GM21390 (cell line): ENCODE data around the gene GSTM1.
"Not testable (repeated sequence)": the region's sequence is repeated elsewhere in the genome, so short reads cannot be mapped to it uniquely, and the experiment has no call there.

Experiments
- ATAC-seq: cut with Tn5 transposase; IDR thresholded peaks from one replicate; pipeline ENCODE4 v1.9.1; 2021; ENCODE audit not compliant: unreplicated experiment

Gene GSTM1

DNA sequence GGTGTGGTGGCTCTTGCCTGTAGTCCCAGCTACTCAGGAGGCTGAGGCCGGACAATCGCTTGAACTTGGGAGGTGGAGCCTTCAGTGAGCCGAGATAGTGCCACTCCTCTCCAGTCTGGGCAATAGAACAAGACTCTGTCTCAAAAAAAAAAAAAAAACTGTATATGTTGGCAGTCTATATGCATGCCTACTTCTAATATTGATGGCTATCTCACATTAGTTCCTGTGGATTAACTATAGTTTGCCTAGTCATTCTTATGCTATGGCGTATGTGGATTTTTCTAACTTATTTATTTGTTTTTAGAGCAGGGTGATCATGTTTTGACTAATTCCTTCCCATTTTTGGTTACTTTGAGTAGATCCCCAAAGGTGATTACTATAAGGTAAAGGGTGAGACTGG, 9.4 kb downstream of the GSTM1 start:
- ATAC-seq = no peak

DNA sequence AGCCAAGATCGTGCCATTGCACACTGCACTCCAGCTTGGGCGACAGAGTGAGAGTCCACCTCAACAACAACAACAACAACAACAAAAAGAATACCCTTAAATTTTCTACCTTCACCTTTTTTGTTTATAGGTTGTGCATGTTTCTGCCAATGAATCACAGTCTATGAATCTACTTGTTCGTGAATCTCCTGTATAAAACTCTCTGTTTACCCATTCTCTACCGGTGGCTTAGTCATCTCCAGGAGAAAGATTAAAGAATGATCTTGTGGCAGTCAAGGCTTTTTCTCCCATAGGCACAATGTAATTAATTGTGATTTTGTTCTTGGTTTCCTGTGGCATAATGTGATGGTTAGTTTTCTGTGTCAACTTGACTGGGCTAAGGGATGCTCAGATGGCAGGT, 10.2 kb downstream of the GSTM1 start:
- ATAC-seq = not testable (repeated sequence)

DNA sequence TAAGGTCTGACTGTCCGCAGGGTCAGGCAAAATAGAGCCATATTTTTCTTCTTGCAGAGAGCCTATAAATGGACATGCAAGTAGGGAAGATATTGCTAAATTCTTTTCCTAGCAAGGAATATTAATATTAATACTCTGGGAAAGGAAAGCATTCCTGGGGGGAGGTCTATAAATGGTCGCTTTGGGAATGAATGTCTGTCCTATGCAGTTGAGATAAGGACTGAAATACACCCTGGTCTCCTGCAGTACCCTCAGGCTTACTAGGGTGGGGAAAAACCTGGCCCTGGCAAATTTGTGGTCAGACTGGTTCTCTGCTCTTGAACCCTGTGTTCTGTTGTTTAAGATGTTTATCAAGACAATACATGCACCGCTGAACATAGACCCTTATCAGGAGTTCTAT, 15.3 kb downstream of the GSTM1 start:
- ATAC-seq = not testable (repeated sequence)

DNA sequence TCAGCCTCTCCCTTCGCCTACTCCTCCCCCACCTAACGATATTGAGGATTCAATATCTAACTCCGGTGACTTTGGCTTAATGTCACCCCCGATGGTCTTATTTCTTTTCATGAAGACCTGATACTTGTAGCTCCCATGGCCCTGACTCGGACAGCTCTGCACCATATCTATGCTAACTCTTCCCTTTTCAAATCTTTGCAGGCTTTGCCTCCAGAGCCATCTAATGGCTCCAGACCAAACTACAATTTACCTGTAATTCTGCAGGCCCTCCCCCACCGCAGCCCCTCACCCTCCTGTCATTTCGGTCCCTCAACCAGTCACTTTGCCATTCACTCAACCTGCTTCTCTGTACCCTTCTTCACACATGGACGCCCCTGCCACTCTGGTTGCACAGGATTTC, 16.6 kb downstream of the GSTM1 start:
- ATAC-seq = no peak

DNA sequence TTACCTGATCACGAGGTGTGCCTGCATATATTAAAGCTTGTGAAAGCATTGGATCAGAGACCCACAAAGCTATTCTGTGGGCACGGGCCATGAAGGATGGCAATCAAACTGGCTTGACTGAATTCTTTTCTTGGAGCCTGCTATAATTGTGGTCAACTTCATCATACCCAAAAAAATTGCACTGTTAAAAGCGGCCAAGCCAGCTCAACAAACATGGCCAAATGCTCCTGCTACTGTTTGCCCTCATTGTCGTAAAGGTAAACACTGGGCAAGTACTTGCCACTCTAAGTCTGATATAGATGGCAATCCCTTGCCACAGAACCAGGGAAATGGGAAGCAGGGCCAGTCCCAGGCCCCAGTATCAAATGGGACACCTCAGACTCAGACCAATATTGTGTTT, 17.8 kb downstream of the GSTM1 start:
- no peak for ATAC-seq

DNA sequence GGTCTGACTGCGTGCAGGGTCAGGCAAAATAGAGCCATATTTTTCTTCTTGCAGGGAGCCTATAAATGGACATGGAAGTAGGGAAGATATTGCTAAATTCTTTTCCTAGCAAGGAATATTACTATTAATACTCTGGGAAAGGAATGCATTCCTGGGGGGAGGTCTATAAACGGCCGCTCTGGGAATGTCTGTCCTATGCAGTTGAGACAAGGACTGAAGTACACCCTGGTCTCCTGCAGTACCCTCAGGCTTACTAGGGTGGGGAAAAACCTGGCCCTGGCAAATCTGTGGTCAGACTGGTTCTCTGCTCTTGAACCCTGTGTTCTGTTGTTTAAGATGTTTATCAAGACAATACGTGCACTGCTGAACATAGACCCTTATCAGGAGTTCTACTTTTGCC, 21.3 kb downstream of the GSTM1 start:
- not testable (repeated sequence) for ATAC-seq

DNA sequence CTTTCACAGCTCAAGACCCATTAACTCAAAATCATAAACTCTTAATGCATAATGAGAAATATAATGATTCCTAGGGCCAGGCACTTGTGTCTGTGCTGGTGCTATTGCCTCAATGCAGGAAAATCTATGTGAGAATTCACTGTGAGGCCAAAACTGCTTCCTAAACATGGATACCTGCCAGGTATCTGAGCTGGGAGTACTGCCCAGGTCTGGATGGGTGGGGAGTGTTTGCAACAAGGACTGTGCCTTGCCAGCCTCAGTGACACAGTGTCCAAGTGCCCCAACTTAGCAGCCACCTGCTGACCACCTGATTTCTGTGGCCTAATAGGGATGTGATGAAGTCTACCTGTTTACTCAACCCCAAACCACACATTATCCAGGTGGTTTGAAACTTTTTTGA, 22.2 kb downstream of the GSTM1 start:
- not testable (repeated sequence) for ATAC-seq

DNA sequence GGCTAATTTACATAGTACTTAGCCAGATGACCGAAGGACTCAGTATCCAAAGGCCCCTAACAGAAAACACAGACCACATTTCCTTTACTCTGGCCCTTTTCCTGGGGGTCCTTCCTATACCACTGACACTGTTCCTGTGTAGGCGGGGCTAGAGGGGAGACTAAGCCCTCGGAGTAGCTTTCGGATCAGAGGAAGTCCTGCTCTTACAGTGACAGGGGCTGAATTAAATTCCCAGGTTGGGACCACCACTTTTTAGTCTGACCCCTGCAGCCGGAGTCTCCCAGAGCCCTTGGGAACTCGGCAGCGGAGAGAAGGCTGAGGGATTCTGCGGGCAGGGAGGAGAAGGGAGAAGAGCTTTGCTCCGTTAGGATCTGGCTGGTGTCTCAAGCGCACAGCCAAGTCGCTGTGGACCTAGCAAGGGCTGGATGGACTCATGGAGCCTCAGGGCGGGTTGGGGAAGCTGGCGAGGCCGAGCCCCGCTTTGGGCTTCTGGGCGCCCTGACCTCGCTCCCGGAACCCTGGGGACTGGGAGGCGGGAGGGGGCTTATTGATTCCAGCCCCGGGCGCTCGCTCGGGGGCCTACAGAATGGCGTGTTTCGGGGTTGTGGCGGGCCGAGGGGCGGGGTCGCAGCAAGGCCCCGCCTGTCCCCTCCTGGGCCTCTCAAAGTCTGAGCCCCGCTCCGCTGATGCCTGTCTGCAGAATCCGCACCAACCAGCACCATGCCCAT, 24.1 kb downstream of the GSTM1 start, which contains the start of gene GSTM5:
Gene GSTM5 (plus strand): TSS at position 659 of the 728 bp plus-strand sequence. CDS start 62 bp downstream, at position 721.
- not testable (repeated sequence) for ATAC-seq

DNA sequence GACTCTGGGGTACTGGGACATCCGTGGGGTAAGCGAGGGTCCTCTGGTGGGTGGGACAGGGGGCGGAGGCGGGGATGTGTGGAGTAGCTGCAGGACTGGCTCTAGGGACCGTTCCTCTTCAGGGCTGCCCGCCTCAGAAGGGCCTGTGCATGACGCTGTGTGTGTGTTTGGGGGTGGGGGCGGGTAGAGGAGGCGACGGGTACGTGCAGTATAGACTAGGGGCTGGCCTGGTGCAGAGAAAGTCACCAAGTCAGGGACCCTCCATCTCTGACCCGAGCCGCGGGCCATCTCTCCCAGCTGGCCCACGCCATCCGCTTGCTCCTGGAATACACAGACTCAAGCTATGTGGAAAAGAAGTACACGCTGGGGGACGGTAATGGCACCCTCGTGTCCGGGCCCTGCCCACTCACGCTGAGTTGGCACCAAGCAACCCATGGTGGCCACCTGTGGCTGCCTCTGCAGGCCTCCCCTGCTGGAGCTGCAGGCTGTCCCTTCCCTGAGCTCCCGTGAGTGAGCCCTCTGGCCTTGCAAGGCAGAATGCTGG, 24.8 kb downstream of the GSTM1 start:
- no peak for ATAC-seq

DNA sequence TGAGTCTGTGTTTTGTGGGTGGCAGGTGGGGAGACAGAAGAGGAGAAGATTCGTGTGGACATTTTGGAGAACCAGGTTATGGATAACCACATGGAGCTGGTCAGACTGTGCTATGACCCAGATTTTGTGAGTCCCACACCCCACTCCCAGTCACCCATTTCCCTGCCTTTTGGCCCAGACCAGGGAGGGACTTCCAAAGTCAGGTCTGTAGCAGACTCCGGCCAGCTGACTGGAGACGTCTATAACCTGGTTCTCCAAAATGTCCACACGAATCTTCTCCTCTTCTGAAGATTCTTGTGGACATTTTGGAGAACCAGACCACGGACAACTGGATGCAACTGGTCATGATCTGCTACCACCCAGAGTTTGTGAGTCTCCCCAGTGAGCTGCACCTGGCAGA, 26.0 kb downstream of the GSTM1 start:
- no peak for ATAC-seq

DNA sequence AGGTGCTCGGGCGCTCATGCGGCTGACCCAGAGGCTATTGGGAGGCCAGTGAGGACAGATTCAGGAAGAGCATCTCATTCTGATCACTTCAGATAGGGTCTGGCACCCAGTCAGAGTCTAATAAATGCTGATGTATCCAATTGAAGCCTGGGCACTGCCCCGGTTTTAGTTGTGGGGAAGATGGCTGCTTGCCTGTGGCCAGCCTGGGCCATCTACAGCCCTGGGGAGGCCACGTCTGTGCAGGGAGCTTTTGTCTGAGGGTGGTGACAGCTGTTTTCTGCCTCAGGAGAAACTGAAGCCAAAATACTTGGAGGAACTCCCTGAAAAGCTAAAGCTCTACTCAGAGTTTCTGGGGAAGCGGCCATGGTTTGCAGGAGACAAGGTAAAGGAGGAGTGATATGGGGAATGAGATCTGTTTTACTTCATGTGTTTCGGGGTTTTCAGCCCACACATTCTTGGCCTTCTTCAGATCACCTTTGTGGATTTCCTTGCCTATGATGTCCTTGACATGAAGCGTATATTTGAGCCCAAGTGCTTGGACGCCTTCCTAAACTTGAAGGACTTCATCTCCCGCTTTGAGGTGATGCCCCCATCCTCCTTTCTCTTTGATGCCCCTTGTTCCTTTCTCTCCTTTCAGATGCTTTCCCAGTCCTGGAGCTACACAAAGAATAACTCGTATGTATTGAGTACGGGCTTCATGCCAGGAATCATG, 27.2 kb downstream of the GSTM1 start:
- ATAC-seq = no peak

DNA sequence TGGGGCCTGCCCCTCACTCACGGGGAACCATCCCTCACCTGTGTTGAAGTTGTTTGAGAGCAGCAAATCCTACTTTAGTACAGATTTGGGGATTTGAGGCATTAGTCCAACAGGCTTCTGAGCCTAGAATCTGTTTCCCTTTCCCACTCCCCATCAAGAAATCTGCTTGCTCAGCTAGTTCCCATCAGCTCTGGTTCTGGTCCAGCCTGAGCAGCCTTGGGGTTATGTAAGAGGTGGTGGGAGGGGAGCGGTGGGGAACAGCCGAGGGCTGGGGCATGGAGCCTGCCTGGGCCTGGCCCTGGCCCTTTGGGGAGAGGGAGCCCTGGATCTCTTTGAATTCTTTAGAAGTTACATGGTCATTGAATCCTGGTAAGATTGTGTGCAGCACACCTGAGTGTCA, 28.5 kb downstream of the GSTM1 start:
- ATAC-seq = no peak

DNA sequence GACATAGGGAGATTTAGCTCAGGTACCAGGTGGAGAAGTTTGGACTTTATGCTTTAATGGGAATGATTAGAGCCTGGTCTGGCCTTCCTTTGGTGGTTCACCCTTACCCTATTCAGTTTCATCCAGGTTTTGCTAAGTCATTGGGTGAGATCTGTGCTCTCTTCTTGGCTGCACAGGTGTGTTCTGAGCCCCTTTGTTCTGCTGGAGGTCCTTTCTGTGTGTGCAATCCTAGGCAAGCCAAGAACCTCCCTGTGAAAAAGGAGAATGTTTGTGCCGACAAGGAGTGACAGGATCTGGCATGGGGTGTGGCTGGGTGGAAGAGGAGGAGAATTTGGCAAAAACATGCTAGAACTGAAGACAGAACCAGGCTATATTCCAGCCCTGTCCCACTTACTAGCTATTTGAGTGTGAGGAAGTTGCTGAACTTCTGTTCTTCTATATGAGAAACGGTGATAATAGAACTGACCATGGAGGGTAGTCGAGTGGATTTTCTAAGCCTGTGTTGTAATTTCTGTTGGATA, 29.0 kb downstream of the GSTM1 start:
- no peak for ATAC-seq

DNA sequence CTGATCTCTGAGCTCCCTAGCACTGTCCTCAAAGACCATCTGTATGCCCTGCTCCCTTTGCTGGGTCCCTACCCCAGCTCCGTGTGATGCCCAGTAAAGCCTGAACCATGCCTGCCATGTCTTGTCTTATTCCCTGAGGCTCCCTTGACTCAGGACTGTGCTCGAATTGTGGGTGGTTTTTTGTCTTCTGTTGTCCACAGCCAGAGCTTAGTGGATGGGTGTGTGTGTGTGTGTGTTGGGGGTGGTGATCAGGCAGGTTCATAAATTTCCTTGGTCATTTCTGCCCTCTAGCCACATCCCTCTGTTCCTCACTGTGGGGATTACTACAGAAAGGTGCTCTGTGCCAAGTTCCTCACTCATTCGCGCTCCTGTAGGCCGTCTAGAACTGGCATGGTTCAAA, 30.1 kb downstream of the GSTM1 start:
- no peak for ATAC-seq

DNA sequence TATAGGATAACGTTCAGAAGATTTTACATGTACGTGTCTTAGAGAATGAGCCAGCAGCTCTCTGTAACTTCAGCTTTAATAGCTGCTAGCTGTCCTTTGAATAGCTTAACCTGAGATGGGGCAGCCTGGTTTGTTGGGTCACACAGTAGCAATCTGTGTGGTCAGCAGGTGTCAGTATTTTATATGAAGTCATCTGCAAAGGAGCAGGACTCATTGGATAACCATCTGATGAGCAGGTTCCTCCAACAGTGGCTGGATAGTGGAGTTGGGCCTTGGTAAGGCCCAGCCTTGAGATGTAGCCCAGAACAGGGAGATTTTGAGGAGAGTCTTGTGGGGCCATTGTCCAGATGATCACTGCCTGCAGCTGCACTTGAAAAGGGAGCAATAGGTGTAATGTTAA, 30.9 kb downstream of the GSTM1 start:
- no peak for ATAC-seq

DNA sequence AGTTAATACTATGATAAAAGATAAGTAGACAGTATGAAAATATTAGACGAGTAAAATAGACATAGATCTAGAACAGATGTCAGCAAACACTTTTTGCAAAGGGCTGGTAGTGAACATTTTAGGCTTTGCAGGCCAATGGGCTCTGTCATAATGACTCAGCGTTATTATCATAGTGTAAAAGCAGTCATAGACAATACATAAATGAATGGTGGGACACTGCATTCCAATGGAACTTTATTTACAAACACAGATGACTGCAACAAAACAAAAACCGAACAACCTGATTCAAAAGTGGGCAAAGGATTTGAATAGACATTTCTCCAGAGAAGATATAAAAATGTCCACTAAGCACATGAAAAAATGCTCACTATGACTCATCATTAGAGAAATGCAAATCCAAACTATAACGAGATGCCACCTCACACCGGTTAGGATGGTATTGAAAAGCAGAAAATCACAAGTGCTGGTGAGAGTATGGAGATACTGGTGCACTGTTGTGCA, 31.8 kb downstream of the GSTM1 start:
- no peak for ATAC-seq

DNA sequence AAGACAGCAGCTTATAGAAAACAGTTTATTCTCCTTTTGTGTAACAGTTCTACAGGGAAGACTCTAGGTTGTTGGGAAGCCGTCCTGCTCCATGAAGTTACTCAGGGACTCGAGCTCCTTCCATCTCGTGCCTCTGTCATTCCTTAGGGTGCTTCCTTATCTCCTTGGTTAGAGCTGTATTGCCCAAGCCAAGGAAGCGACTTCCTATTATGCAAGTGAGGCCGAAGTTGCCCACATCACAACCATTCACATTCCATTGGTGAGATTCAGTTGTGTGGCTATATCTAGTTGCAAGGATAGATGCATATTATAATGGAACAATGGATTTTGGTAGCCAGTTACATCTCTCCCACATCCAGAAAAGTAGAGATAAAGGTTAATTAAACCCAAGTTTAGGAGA, 33.4 kb downstream of the GSTM1 start:
- ATAC-seq = no peak

DNA sequence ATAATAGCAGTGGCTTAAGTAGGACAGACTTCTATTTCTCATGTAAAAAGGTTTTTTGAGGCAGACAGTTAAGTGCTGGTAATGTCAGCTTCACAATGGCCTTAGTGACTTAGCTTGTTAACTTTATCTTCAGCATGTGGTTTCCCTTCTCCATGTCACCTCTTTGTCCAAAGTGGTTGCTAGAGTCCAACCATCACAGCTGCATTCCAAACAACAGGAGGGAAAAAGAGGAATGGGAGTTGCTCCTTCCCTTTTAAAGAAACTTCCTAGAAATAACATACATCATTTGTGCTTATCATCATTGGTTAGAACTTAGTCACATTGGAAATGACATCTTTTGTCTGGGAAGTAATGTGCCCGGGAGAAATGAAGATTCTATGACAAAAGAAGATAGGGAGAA, 34.4 kb downstream of the GSTM1 start:
- no peak for ATAC-seq

DNA sequence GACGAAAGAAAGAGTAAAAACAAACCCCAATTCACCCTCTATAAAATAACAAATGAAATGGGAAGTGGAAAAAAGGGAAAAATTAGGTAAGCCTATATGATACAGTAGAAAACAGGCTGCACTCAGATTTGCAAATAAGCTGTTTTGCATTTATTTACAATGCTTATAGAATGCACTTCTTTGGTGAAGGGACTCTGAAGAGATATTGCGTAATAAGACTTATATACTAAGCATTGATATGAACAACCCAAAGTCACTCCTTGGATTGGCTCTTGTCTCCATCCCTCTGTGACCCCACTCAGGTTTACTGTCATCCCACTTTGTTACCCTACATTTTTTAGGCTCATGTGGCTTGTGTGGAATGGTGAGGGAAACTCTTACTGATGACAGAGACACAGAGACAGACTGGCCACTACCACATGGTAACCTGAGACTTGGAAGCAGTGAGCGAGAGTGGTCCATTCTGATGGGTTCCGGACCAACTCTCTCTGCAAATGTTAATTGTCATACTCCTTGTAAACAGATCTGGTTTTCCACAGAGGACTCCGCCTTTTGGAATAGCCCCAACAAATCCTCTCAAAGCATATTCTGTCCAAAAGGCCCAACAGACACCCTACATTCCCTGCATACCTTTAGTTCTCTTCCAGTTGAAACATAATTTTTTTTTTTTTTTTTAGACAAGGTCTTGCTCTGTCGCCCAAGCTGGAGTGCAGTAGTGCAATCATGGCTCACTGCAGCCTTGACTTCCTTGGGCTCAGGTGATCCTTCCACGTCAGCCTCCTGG, 35.5 kb downstream of the GSTM1 start:
- ATAC-seq = no peak

DNA sequence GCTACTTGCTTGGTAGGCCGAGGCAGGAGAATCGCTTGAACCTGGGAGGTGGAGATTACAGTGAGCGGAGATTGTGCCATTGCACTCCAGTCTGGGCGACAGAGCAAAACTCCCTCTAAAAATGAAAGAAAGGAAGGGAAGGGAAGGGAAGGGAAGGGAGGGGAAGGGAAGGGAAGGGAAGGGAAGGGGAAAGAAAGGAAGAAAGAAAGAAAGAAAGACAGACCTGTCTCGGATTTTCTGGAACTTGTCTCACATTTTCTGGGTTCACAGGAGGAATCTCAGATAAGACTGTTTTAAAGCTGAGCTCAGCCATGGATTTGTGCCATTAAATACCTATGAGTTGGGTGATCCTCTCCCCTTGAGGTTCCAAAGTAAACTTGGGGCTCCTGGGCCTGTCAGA, 37.3 kb downstream of the GSTM1 start:
- no peak for ATAC-seq

DNA sequence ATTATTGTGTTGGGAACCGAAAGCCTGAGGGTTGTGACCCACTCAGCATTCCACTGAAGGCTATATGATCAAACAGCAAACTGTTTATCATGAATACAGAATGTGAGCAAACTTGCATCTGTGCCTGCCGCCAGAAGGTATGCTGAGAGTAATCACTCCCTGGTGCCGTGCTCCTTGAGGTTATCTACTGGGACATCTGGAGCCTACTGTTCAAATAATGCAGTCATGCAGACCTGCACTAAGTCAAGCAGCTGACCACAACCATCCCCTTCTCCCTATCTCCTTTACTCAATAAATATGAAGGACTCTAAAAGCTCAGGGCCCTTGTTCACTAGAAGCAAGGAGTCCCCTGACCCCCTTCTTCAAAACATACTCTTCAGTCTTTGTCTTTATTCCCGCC, 37.9 kb downstream of the GSTM1 start:
- ATAC-seq = no peak
